ENCODE measurements around the gene HSPB1.

- TF ChIP-seq CTCF (IDR thresholded peaks at IDR 0.05) (no peak), JUN (CRISPR knock-in tag; IDR thresholded peaks at IDR 0.05) (no peak), ZNF232 (CRISPR knock-in tag; IDR thresholded peaks at IDR 0.05) (no peak), ZBTB43 (CRISPR knock-in tag; IDR thresholded peaks at IDR 0.05) (no peak), USF1 (CRISPR knock-in tag; IDR thresholded peaks at IDR 0.05) (no peak)
These were observed 33.6 kb downstream of the HSPB1 start for GRCh38 chr7:76336094-76336493.

Measured in WTC11 (cell line).